ENCODE data around the gene NMT2.
"Not testable (repeated sequence)": the region's sequence is repeated elsewhere in the genome, so short reads cannot be mapped to it uniquely, and the experiment has no call there.

NMT2 gene

DNA sequence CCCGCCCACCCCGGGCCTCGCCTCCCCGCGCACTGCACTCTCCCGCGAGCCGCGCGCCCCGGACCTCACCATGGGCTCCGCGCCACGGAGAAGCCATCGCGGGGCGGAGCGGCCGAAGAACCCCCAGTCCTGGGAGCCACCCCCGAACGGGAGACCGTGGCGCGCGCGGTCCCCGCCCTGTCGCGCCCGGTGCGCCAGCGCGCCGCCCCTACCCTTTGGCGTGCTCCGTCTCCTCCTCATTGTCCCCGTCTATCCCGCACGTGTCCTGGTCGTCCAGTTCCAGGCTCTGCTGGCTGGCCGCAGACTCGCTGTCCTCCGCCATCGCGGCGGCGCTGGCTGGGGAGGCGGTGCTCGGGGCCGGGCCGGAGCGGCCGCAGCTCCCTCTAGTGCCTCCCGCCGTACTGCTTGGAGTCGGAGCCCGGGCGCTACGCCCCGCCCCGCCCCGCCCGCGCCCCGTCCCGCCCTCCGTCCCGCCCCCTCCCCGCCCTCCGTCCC, at the start of gene NMT2:
NMT2 (minus strand) TSS at position 403 of the 495 bp plus-strand sequence; CDS start at position 322, 81 bp downstream.
- peak; percentile 77 to 83 for ATAC-seq

DNA sequence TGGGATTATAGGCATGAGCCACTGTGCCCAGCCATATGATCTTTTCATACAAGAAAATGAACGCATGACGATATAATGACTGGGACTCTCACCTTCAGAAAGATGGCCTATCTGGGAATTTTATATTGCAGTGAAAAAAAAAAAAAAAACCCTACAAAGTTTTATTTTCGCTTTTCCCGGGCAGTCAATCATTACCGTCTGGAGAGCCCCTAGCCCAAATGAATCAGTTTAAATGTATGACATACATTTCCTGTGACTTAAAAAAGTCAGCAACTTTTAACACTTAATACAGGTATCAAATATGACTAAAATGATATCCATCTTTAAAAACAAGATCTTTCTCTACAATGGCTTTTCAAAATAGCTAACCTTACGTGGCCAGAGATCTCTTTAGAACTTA, 48.2 kb upstream of the NMT2 start:
- ATAC-seq, result no peak

DNA sequence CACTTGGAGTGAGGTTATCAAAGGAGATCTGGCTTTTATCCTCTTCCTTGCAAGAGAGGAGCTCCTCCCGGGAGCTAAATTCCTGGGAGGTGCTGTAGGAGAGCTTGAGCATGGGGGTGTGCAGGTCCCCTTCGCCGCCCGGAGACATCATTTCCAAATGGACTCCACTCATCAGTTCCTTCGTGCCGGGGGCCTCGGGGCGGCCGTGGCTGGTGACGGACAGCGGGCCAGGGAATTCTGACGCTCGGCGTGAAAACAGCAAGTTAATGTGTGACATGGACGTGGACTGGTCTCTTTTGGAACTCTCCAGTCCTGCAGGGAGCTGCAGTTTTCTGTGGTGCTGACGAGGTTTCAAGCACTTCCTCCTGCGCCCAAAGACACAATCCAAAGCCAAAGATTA, 45.7 kb upstream of the NMT2 start:
- no peak for ATAC-seq

DNA sequence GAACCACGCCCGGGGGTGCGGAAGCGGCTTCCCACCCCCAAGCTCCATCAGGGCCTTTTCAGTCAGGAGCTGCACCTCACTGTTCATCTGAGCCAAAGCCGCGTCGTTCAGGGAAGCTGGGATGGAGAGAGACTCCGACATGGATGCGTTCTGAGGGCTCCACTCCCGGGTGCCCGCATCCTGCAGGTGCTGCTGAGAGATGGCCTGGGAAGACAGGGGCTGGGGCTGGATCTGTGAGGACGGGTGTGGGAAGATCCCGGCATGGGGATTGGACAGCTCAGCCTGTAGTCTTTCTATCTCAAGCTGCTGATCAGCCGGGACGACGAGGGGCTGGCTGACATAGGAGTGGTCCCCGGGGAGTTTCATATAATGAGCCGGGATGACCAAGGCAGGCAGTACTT, 45.0 kb upstream of the NMT2 start:
- ATAC-seq, result no peak

DNA sequence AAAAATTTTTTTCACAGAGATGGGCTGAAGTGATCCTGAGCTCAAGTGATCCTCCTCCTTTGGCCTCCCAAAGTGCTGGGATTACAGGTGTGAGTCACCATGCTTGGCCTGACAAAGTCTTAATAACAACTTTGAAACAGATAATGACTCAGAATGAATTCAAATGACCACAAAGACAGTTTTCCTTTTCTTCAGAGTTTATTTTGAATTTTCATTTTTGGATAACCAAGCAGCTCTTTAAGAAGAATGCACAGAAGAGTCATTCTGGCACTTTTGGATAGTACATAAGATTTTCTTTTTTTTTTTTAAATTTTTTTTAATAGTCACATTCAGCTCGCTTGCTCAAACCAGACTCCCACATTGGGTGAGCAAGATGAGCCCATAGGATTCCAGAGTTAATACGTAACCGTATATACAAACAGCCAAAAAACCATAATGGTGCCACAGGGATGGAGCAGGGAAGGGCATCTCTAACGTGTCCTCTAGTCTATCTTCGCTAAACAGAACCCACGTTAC, 43.0 kb upstream of the NMT2 start:
- peak in 1 of 2 donors; percentile 4 for ATAC-seq

DNA sequence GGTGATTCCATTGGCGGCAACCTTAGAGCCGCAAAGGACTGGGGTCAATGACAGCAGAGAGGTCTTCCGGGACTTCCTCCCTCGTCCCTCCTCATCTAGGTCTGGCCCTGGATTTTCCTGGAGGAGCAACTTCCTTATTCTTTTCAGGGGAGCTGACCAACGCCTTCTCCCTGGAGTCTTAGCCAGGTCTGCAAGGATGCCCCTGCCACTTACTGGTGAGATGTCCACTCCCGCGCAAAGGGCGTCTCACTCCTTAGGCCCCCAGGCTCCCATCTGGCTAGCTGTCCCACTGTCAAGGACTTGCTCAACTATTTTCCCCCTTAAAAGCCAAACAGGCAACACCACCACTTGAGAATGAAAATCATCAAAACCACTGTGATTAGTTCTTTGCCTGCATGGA, 42.0 kb upstream of the NMT2 start:
- no peak for ATAC-seq

DNA sequence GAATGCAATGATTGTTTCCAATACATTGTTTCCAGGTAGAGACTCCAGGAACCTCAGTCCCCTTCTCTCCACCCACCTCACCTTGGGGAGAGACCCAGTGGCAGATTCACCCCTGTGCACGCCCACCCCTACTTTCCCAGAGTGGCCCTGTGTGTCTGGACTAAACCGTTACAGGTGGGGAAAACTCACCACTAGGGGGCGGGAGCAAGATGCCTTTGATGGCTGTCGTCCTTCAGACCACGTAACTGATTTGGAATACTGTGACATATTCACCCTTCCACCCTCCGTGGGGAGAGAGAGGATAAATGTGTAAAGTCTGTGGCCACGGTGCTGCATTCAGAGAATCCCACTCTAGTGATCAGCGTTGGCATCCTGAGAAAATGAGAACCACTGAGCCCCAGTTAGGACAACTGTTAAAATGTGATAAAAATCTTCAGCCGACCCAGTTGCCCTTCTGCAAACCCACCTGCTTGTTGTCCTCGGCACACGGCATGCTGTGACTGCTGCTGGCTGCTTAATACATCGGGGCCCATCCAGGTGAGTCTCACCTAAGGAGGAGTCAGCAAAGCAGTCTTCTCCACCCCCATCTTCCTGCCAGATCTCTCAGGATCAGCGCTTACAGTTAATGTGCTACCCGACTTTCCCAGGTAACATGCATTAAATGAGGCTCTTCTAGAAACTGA, 41.5 kb upstream of the NMT2 start:
- peak; percentile 47 to 57 for ATAC-seq

DNA sequence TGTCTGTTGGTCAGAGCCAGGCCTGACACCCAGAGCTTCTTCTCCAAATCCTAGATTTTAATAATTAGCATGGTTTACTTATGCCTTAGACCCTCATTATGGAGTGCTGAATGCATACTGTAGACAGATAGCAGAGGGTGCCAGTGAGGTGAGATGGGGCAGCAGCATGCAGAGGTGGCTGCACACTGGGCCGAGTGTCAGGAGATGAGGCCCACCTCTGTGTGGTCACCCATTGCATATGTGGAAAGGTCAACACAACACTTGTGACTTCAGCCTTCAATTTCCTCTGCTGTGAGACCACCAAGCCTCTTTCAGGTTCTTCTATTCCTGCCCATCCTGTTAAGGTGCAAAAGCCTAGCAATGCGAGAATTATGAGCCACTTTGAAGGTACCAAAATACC, 39.7 kb upstream of the NMT2 start:
- no peak for ATAC-seq

DNA sequence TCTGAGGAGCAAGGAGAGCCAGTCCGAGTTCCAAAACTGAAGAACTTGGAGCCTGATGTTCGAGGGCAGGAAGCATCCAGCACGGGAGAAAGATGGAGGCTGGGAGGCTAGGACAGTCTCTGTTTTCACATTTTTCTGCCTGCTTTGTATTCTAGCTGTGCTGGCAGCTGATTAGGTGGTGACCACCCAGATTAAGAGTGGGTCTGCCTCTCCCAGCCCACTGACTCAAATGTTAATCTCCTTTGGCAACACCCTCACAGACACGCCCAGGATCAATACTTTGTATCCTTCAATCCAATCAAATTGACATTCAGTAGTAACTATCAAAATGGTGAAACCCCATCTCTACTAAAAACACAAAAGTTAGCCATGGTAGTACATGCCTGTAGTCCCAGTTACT, 38.9 kb upstream of the NMT2 start:
- not testable (repeated sequence) for ATAC-seq

DNA sequence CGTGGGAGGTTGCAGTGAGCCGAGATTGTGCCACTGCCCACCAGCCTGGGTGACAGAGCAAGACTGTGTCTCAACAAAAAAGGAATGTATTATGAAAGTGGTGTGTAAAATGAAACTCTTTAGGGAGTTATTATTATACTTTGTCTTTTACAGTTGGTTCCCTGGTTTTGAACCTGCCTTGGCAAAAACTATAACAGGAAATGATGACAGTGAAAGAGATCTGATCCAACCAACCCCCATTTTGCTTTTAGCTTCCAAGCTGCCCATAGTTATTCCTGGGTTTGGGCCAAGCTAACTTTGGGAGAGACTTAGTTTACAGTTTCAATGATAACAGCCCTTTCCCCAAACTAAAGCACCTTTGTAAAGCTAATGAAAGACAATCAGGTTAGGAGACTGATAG, 34.1 kb upstream of the NMT2 start:
- ATAC-seq, result no peak

DNA sequence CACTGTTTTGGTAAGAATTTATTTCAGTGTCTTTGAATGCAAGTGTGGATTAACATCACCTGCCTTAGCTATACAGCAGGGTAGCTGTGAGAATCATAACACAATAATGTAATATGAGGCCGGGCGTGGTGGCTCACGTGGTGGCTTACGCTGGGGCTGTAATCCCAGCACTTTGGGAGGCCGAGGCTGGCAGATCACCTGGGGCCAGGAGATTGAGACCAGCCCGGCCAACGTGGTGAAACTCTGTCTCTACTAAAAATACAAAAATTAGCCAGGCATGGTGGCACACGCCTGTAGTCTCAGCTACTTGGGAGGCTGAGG, 33.8 kb upstream of the NMT2 start:
- not testable (repeated sequence) for ATAC-seq

DNA sequence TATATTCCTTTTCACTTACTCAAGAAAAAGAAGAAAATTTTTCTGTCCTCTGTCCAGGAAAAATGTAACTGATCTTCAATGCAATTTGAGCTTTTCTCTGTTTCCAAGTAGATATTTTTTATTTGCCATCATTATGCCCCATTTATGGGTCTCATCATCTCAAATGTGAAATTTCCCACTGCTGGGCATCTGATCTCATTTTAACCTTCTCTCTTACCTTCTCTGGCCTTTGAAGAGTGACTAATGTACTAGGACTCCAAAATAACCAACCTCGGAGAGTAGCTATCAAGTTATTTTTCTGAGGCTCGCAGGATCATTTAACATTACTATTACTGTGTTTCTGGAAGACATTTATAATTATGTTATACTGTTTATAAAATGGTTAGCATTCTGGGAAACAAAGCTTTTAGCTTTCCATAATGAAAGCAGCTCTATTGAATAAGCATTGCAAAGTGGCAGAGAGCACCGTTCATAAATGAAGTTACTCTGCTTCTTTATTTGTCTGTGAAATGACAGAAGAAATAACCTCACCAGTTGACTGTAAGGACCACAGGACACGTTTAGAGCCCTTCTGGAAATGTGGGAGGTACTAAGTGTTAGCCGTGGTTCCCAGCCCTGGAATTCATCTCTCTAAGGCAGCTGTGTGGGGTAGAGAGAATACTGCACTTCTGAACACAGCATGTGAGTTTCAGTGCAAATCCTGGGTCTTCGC, 33.3 kb upstream of the NMT2 start:
- ATAC-seq, result no peak

DNA sequence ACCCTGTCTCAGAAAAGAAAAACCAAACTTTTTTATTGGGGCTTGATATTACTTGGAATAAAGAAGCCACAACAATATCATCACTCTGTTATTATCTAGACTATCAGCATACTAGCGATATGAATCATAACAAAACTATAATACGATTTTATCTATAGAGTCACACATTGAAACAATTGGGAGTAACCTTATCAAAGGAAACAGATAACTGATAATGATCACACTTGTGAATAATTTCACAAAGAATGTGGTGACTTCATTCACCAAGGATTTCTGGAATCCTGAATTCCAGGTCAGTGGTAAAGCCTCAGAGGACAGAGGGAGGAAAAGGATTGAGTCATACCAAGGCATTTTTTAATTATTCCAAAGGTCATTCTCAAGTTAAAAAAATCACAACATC, 32.1 kb upstream of the NMT2 start:
- ATAC-seq, result peak; percentile 48 to 58

DNA sequence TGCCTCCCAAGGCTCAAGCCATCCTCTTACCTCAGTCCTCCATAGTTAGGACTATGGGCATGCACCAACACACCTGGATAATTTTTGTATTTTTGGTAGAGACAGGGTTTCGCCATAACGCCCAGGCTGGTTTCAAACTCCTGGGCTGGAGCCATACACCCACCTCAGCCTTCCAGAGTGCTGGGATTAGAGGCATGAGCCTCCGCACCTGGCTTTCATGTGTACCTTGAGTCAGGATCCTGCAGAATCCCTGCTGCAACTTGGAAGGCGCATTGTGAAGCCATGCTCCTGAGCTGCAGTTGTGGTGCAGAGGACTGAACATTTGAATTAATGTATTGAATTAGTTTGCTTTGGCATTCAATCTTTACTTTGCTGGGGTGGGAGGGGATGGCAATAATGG, 29.4 kb upstream of the NMT2 start:
- no peak for ATAC-seq

DNA sequence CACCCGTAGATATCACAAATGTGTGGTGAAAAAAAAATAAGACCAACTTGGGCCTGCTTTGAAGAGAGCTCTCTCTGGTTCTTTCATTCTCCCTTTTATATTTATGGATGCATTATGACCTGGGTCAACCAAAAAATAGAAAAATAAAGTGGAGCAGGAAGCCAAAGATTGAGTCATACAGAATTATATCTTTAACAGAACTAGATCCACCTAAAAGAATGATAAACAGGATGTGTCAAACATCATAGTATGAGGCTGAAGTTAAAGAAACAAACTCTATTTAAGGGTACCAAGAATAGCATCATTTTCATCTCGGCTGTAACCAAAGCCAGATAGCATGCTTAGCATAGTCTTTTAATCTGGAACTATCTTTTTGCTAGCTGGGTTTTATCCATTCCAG, 28.8 kb upstream of the NMT2 start:
- ATAC-seq, result peak; percentile 44 to 66

DNA sequence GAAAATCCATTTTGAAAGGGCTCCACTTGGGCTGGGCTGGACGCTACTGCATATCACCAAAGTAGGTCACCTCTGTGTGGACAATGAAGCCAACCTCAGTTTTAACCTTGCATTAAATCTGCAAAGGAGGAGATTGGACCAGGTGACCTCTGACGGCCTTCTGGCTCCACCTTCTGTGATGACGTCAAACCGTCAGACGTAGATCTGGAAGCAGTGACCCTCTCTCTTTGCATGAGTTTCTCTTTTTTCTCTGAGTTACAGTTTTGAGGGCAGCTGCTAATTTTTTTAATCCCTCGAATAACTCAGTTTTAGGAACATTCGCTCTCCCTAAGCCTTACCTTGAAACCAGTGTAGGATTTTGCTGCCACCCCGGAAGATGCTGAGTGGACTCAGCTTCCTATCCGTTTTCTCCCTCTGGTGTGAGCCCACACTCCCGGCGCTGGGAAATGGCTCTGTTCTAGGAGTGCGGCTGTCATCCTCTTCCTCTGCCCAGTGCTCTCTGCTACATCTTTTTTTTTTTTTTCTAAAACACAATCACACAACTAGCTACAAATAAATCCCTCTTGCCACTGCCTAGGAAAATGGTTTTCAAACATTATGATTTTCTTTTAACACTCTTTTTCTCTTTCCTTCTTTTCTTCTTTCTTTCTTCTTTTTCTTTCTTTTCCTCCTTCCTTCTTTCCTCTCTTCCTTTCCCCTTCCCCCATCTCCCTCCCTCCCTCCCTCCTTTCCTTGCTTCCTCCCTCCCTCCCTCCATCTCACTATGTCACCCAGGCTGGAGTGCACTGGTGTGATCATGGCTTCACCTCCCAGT, 27.7 kb upstream of the NMT2 start:
- no peak for ATAC-seq

DNA sequence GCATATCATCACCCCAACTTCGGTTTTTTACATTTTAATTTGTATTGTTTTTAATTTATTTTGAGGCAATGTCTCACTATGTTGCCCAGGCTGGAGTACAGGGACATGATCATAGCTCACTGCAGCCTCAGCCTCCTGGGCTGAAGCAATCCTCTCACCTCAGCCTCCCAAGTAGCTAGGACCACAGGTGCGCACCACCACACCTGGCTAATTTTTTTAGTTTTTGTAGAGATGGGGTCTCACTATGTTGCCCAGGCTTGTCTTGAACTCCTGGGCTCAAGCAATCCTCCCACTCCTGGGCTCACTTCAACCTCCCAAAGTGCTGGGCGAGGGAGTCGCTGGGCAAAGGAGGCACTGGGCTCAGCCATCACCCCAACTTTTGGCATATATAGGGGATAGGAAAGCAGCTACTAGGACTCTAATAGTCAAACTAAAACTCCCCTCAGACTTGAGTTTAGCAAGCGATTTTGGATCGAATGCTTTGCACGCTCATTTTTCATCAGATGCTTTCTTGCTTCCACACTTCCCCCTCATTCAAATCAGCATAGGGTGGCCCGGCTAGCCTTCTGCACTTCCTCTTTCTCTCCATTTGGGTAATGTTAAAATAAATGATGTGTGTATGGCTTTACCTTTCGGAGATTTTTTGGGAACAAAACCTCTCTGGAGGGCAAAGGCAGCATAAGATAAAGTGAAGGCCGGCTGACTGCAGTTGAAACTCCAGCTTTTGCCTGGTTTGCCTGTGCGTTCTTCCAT, 20.8 kb upstream of the NMT2 start:
- ATAC-seq, result no peak

DNA sequence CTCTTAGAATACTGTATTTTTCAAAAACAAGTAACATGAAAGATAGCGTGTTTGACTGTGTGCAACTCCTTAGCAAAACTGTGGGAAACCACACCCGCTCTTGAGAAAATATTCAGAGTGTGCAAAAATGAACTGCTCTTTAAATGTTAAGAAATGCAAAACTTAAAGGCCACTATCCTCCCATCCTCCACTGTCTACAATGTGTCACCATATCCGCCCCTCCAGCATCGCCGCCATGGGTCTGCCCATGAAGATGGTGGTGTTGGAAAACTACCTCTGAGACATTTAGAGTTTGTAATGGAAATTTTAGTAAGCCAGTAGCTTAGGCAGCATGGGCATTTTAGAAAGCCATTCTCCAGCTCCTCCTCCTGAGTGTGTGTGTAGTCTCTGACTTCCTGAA, 20.1 kb upstream of the NMT2 start:
- peak; percentile 67 to 73 for ATAC-seq

DNA sequence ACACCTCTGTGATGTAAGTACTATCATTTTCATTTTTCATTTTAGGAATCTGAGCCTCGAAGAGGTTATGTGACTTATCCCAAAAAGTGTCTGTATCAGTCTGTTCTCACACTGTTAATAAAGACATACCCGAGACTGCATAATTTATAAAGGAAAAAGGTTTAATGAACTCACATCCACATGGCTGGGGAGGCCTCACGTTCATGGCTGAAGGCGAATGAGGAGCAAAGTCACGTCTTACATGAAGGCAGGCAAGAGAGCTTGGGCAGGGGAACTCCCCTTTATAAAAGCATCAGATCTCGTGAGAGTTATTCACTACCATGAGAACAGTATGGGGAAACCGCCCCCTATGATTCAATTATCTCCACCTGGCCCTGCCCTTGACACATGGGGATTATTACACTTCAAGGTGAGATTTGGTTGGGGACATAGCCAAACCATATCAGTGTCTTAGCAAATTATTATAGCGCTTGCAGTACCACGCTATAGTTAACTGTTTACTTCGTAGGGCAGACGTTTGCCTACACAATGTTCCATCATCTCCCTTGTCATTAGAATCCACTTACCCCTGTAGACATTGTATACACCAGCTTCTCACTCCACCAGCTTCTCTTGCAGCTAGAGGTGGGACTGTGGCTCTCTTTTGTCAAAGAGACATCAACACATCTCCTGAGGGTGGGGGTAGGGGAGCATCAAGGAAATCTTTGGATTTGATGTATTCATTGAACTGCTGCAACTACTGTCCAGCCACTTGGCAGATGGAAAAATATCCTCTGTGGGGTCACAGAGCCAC, 15.4 kb upstream of the NMT2 start:
- ATAC-seq, result no peak

DNA sequence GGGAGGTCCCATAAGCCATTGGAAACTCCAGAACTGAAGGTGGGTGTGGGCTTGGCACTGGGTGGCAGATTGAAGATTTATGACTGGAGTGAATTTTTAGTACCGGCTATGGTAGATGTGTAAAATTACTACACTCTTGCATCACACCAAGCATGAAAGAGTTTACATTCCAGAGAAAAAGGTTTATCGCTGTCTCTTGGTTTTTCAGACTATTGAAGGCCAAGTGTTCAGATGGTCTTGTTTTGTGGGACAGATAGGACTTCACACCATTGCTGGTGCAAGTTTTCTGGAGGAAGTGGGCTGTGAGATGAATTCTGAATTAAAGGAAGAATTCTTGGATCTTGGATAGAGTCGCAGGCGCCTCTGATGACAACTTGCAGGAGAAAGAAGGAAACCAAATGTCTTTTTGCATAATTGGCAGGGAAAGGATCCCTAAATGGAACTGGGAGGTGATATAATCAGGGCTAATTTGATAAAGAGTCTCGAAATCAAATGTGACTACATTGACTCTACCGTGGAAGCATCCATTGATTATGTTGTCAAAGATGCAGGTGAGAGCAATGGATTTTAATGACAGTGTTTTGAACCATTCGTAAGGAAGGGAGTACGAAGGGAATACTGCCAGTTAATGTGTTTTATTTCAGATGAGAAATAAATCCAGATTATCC, 14.2 kb upstream of the NMT2 start:
- no peak for ATAC-seq

DNA sequence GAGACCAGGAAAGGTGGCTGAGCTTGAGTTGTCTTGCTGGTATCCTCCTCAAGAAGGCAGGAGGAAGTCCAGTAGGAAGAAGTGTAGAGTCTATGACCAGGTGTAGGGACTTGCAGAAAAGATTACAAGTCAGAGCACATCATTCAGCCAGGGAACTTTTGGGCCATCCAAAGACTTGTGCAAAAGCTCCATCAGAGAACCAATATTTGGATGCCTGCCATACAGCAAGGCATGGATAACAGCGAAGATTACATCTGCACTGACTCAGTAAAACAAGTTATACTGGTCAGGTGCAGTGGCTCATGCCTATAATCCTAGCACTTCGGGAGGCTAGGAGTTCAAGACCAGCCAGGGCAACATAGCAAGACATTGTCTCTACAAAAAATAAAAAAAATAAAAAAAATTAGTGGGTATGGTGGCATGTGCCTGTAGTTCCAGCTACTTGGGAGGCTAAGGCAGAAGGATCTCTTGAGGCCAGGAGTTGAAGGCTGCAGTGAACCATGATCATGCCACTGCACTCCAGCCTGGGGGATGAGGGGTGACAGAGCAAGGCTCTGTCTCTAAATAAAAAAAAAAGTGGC, 13.2 kb upstream of the NMT2 start:
- ATAC-seq, result no peak
